NCI-H2227 (cell line): ENCODE results near the gene CLINT1.
"Not testable (repeated sequence)": the region's sequence is repeated elsewhere in the genome, so short reads cannot be mapped to it uniquely, and the experiment has no call there.

ENCODE experiments used
- DNase-seq: peaks from one replicate; lab custom pipeline; 2025; ENCODE audit not compliant: unreplicated experiment; lab: John Stamatoyannopoulos, UW

Gene CLINT1

DNA sequence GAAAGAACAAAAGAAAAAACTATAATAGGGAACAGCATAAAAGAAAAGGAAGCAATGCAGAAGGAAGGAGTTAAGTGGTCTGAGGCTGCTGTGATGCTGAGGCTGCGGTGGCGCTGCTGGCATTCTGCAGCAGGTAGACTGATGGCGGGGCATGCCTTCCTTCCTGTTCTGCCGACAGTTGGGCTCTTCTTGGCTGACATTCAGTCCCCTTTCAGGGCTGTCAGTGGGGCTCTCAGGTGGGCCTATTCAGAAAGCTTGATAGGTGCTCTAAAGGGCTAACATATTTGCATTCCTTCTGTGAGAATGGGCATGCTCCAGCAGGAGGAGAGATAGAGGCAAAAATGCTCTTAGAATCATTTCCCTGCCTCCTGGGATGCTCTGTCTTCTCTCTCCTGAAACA is 5.1 kb upstream of the CLINT1 start:
- no peak for DNase-seq

DNA sequence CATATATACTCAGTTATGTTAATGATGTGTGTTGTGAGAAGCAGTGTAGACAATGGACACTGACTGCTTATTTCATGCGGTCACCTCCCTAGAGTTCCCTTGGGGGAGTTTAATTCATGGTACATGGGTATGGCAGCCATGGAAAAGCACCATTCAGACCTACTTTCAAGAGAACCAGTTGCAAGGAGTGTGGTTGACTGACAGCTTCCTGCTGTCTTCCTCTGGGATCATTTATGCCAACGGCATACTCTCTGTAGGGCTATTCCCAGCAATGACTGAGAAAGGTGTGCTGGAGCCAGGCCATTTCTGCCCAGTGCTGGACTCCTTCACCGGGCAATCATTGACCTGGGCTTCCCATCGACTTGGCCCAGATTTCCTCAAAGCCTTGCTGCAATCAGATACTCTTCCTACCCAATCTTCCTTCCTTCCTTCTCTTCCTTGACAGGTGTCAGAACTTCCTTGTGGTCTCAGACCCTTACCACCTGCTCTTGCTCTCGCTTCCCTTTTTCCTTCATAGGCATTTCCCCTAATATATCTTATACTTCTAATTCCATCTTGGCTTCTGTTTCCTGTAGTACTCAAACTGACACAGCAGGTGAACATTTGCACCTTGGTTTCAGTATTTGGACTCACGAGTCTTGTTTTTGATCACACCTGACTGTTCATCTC is 3.4 kb upstream of the CLINT1 start:
- DNase-seq, result no peak

DNA sequence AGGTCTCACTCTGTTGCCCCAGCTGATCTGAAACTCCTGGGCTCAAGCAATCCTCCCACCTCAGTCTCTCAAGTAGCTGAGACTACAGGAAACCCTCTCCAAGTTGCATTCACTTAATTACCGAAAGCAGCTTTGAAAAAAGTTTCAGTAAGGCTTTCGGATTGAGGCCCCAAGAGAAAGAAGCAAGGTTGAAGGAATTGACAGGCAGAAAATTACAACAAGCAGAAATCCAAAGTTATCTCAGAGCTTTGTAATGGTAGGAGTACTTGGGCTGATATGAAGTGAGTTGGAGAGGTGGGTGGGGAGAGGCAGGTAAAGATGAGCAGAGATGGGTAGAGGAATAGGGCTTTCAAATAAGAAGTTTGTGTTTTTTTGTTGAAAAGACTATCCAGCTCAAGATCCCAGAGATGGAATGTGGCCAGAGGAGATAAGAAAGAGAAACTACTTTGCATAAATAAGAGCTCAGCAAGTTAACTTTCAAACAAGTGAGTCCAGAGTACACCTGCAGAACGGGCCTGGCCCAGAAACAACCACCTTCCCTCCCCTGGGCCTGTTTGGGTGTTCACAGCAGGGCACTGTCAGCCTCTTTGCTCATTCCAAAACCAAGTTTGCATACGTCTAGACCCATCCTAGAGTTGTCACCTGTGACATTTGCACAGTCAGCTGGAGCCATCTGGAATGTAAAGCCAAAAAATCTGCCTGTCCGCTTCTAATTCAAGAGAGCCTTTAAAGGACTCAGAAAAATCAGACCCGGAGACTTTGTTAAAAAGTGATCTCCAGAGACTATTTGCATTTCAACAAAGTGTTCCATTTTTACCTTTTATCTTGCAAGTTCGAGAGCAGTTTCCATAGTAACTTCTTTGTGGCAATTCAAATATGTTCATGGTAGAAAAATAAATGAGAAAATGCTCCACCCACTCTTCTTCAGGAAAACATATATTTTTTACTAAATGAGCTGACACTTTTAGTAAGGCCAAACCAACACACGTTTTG is 2.2 kb upstream of the CLINT1 start:
- no peak for DNase-seq

DNA sequence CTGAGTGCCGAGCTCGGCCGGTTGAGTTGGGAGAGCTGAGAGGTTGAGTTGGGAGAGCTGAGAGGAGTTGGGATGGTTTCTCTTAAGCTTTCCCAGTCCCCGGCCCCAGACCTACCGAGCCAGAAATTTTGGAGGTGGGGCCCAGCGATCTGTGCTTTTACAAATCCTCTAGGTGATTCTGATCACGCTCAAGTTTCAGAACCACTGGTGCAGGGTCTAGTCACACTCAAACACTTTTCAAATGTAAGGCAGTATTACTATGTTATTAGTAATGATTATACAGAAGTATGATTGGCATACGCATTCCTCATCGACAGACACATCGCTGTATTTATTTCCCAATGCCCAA is 256 bp upstream of the CLINT1 start:
- DNase-seq, result no peak

DNA sequence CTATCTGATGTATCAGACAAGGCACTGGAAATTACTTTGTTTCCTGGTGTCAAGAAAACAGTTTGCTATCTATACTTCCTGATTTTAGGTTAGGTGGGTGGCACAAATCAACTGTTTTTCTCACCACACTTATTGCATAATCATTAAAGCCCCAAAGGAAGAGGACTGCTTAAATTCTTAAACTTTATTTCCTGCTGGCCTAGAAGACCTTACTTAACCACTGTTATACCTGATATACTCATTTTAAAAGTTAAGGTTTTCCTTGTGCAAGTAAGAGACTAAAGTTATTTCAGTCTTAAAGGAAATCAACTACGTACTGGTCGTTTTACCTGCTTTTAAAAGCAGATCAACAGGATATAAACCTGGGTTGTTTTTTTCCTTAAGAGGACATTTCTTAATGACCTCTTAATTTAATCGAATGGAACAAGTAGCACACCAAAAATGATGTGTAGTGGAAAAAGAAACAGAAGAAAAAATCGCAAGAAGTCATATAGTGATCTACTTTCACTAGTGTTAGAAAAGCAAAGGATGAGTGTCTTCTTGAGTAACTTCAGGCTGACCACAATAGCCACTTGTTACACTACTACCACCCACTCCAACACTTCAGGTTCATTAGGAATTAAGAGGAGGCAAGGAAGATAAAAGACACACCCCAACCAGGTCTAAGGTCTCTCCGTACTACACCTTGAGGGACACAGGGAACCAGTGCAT is 974 bp downstream of the CLINT1 start:
- no peak for DNase-seq

DNA sequence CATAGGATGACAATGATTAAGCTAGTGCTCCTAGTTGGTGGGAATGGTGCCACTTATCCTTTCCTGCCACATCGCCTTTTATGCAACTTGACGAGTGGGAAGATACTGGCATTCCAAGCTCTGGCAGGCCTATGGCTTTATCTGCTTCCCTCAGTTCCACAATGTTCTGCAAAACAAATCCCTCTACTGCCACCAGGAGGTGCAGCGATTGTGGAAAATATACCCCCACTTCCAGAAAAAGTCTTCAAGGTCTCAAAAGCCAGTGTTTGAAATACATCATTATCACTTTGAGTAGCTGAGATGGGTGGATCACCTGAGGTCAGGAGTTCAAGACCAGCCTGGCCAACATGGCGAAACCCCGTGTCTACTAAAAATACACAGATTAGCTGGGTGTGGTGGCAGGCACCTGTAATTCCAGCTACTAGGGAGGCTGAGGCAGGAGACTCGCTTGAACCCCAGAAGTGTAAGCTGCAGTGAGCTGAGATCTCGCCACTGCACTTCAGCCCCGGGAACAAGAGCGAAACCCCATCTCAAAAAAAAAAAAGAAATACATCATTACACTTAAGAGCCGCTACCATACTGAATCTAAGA is 3.4 kb downstream of the CLINT1 start:
- DNase-seq, result peak; percentile 44

DNA sequence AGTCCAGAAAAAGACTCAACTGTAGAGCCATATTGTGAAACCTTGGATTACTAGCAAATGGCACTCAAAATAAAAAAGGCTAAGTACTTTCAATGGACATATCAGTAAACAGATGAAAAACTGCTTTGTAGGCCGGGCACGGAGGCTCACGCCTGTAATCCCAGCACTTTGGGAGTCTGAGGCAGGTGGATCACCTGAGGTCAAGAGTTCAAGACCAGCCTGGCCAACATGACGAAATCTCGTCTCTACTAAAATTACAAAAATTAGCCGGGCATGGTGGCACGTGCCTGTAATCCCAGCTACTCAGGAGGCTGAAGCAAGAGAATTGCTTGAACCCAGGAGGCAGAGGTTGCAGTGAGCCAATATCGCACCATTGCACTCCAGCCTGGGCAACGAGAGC is 5.6 kb downstream of the CLINT1 start:
- not testable (repeated sequence) for DNase-seq

DNA sequence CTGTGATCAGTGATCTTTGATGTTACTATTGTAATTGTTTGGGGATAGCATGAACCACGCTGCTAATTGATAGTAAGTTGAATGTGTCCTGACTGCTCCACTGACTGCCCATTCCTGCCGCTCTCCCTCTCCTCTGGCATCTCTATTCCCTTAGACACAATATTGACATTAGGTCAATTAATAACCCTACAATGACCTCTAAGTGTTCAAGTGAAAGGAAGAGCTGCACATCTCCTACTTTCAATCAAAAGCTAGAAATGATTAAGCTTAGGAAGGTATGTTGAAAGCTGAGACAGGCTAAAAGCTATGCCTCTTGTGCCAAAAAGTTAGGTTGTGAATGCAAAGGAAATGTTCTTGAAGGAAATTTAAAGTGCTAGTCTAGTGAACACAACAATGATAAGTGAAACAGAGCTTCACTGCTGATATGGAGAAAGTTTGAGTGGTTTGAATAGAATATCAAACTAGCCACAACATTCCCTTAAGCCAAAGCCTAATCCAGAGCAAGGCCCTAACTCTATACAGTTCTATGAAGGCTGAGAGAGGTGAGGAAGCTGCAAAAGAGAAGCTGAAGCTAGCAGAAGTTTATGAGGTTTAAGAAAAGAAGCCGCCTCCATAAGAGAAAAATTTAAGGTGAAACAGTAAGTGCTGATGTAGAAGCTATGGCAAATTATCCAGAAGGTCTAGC is 12.9 kb downstream of the CLINT1 start:
- no peak for DNase-seq

DNA sequence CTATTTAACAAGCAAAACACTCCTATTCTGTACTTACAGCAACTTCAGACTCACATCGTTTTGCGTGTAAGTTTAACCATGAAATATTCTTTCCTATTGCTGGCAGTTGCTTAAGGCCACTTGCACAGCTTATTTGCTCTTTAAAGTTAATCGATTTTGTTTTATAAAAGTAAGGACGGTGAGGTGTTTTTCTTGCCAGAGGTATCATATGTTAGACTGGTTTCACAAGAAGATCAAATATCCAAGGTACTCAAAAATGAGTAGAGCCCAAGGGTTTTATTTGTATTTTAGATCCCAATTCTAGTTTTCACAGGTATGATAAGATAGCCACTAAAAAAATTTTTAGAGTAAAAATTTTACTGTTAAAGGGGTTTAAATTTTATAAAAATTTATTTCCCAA is 16.2 kb downstream of the CLINT1 start:
- no peak for DNase-seq

DNA sequence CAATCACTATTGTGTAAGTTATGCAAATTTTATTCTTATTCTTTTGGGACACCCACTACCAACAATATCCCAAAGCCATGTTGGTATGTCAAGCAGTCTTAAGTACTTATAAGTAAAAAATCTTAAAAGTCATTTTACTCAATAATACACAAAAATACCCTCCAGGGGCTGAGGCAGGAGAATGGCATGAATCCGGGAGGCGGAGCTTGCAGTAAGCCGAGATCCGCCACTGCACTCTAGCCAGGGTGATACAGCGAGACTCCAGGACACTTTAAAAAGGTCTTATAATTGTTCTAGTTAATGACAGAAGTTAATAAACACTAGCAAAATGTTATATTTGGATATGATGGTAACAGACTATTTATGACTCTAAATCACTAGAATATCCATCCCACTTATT is 16.8 kb downstream of the CLINT1 start:
- no peak for DNase-seq

DNA sequence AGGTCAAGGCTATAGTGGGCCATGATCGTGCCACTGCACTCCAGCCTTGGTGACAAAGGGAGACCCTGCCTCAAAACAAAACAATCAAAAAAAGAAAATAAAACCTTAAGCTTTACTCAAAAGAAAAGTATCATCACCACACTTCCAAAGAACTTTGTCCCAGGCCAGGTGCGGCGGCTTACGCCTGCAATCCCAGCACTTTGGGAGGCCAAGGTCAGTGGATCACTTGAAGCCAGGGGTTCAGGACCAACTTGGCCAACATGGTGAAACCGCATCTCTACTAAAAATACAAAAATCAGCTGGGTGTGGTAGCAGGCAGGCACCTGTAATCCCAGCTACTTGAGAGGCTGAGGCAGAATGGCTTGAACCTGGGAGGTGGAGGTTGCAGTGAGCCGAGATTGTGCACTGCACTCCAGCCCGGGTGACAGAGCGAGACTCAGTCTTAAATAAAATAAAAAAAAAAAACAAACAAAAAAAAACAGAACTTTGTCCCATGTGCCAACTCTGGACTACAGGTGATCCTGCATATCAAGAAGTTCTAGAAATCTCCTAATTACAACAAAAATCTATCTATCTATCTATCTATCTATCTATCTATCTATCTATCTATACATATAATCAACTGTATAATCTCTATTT is 19.7 kb downstream of the CLINT1 start:
- no peak for DNase-seq

DNA sequence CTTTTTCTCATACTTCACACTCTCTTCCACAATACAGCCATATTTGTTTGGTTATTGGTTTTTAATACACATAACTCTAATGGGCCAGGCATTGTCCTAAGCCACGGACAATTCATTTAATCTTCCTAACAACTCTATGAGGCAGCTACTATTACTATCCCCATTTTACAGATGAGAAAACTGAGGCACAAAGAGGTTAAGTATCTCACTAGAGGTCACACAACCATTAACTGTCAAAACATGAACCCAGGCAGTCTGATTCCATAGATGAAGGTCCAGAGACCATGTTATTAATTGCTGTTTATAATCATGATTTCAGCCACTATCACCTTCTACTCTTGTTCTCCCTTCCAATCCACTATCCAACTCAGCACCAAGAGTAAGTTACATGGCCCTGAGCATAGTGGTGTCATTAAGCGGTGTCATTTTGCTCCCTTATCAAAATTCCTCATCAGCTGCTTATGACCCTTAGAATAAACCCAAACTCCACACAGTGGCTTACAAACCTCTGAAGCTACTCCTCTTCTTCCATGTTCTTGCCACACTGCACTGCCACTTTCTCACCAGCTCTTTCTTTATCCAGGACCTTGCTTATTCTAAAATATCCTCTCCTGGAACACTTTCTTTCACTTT is 22.7 kb downstream of the CLINT1 start:
- DNase-seq, result no peak

DNA sequence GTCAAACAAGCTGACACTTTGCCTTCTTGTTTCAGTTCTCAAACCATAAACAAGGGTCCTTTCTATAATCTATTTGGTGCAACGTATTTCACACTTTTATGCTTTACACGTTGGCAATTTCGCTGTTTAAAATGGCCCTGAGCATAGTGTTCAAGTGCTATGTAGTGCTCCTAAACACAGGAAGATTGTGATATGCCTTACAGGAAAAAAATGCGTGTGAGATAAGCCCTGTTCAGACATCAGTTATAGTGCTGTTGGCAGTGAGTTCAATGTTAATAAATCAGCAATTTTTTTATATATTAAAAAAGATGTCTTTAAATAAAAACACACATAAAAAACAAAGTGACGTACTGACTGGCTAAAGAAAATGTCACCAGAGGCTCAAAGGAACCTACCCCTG is 23.9 kb downstream of the CLINT1 start:
- DNase-seq, result no peak

DNA sequence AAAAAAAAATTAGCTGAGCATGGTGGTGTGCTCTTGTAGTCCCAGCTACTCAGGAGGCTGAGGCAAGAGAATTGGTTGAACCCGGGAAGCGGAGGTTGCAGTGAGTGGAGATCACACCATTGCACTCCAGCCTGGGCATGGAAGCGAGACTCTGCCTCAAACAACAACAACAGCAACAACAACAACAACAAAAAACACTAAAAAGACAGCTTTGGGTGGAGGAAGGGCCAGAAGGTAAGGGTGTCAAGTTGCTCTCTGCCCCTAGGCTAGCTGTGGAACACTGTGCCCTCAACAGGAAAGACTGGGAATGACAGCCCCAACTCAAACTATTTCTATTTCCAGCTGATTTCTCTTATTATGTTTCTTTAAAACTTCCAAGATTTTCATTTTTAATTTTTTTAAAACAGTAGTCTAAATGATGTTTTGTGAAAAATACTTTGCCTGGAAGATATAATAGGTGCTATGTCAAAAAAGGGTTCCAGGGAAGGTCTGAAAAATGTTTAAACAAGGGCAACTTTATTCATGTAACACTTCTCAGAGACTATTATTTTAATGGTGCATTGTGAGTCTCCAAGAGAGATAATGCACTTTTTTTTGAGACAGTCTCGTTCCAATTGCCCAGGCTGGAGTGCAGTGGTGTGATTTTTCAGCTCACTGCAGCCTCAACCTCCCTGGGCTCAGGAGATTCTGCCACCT is 29.9 kb downstream of the CLINT1 start:
- no peak for DNase-seq

DNA sequence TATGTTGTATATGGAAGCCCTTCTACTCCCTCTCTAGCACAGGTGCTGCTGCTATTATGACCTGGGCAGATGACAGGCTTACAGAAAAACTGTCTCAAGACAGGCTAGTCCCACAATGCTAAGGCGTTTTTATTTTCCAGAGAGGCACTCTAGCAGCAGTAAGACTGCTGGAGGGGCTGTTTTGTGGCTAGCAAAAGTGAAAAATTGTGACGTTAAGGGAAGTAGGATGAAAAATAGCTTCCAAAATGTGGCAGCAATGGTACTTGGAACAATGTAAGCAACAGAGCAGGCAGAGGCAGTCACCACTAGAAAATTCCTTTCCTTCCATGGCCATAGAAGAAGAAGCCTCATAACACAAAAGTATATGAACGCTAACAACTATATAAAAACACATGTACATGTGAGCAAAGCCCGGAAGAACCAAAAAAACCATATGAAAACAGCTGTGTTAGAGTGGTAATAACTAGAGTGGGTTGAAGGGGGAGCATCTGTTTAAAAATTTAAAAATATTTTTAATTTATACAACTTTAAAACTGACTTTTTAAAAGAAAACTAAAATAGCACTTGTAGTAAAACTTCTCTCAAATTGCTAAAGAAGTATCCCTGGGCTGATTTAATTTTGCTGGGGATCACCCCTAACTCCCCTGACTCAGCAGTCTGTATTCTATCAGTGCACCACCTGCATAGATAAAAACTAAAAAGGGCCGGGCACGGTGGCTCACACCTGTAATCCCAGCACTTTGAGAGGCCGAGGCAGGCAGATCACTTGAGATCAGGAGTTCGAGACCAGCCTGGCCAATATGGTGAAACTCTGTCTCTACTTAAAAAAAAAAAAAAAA is 30.6 kb downstream of the CLINT1 start:
- no peak for DNase-seq

DNA sequence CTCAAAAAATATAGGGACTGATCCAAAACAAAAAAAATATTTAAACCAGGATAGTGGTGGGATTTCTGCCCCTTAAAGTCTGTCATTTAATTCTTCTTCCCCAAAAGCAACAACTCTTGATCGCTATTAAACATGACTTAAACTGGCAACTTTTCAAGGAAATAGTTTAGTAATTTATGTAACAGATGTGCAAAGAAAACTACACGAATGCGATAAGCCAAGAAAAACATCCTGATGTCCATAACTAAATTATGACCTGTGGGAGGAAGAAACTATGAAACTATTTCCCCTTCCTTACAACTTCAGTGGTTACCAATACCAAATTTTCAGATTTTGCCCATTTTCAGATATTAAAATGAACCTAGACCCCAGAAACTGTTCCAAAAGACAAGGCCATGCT is 31.5 kb downstream of the CLINT1 start:
- no peak for DNase-seq

DNA sequence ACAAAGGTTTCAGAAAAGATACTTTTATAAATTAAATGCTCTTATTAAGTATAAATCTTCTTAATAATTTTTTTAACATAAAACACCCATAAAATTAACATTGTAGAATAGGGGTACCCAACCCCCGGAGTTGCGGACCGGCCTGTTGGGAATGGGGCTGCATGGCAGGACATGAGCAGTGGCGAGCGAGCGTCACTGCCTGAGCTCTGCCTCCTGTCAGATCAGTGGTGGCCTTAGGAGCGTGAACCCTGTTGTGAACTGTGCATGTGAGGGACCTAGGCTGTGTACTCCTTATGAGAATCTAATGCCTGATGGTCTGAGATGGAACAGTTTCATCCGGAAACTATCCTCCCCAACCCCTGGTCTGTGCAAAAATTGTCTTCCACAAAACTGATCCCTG is 35.3 kb downstream of the CLINT1 start:
- no peak for DNase-seq

DNA sequence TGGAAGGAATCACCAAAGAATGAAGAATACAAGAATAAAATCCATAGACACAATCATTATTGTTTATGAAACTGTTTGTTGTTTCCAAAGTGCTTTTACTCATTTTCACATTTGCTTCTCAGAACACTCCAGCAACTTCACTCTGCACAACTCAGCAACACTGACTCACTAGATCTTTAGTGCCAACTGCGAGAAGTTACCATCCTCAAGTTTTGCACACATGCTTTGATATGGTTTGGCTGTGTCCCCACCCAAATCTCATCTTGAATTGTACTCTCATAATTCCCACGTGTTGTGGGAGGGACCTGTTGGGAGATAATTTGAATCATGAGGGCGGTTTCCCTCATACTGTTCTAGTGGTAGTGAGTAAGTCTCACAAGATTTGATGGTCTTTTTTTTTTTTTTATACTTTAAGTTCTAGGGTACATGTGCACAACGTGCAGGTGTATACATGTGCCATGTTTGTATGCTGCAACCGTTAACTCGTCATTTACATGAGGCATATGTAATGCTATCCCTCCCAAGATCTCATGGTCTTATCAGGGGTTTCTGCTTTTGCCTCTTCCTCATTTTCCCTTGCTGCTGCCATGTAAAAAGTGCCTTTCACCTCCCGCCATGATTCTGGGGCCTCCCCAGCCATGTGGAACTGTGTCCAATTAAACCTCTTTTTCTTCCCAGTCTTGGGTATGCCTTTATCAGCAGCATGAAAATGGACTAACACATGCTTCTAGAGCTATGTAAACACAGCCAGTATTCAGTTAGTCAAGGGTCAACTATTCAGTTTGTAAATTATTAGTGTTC is 36.9 kb downstream of the CLINT1 start:
- no peak for DNase-seq
